RWPE2 (cell line): ENCODE results near the gene LRRC8D.
A peak's percentile ranks its signal among the peaks of the same experiment; 100 is the strongest.

Source experiments
- ATAC-seq: fragments of 200-7000 bp; cut with Tn5 transposase; 3 replicates; pipeline ENCODE4 v1.9.1; 2021; ENCODE audit warnings: low read depth
- DNase-seq: peaks from one replicate; pipeline ENCODE4 v3.0.0-alpha.2; 2020; ENCODE audit warnings: low spot score
- H3K27ac ChIP-seq: fragments of 450-650 bp; 2 replicates; pipeline ENCODE4 v1.5.1; 2017; ENCODE audit warnings: mild to moderate bottlenecking; ENCODE audit not compliant: poor library complexity, severe bottlenecking
- H3K27me3 ChIP-seq: fragments of 250-450 bp; sonication (Bioruptor Pico); 2 replicates; pipeline ENCODE4 v1.5.1; 2021; ENCODE audit warnings: mild to moderate bottlenecking, moderate library complexity; ENCODE audit not compliant: insufficient read depth, poor library complexity, severe bottlenecking
- H3K36me3 ChIP-seq: fragments of 250-450 bp; sonication (Bioruptor Pico); 2 replicates; pipeline ENCODE4 v1.5.1; 2020; ENCODE audit warnings: low read depth, mild to moderate bottlenecking, moderate library complexity
- H3K4me1 ChIP-seq: fragments of 250-450 bp; sonication (Bioruptor Pico); 2 replicates; pipeline ENCODE4 v1.5.1; 2021; ENCODE audit warnings: mild to moderate bottlenecking, moderate library complexity; ENCODE audit not compliant: insufficient read depth, poor library complexity, severe bottlenecking
- H3K4me3 ChIP-seq: fragments of 250-450 bp; sonication (Bioruptor Pico); 2 replicates; pipeline ENCODE4 v1.5.1; 2021; ENCODE audit warnings: mild to moderate bottlenecking, moderate library complexity; ENCODE audit not compliant: severe bottlenecking
- H3K9me3 ChIP-seq: fragments of 250-450 bp; sonication (Bioruptor Pico); 2 replicates; pipeline ENCODE4 v1.5.1; 2021; ENCODE audit warnings: mild to moderate bottlenecking, moderate library complexity; ENCODE audit not compliant: severe bottlenecking
- TF ChIP-seq, protein P1 (sequence below): fragments of 450-650 bp; IDR thresholded peaks from one replicate; pipeline ENCODE4 v1.5.1; 2017; ENCODE audit warnings: mild to moderate bottlenecking, moderate library complexity; ENCODE audit not compliant: poor library complexity, severe bottlenecking

LRRC8D gene

DNA sequence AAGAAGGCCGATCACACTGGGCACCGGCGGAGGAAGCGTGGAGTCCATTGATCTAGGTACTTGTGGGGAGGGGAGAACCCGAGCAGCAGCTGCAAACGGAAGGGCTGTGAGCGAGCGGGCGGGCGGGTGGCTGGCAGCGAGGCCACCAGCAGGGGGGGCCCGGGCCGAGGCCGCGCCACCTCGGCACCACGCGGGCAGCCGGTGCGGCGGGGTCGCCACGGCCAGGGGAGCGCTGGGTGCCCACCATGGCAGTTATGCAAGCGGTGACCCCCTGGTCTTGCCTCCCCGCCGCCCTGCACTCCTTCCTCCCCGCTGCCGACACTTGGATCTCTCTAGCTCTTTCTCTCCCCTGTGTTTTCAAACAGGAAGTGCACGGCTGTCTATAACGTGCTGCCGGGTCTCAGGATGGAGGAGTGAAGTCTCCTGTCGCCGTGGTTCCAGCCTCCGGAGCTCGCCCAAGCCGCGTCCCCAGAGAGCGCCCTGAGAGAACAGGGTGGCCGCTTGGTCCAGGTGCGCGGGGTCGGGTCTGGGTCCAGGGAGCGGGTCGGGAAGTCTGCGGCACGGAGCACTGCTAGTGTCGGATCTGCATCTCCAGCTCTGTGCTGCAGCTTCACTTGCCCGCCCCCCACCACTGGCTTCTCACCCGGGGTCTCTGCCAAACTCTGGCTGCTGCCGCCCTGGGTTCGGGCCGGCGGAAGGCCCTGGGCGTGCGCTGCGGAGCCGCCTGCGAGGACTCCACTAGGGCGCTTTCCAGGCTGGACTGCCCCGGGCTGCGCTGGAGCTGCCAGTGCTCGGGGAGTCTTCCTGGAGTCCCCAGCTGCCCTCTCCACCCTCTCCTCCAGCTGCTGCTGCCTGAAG lies 22.7 kb downstream of the LRRC8D start:
- H3K4me3 ChIP-seq = peak overlapping the region; percentile 63
- peak overlapping the region; percentile 59 for H3K27ac ChIP-seq
- peak; percentile 72 for DNase-seq
- TF ChIP-seq, protein P1, sequence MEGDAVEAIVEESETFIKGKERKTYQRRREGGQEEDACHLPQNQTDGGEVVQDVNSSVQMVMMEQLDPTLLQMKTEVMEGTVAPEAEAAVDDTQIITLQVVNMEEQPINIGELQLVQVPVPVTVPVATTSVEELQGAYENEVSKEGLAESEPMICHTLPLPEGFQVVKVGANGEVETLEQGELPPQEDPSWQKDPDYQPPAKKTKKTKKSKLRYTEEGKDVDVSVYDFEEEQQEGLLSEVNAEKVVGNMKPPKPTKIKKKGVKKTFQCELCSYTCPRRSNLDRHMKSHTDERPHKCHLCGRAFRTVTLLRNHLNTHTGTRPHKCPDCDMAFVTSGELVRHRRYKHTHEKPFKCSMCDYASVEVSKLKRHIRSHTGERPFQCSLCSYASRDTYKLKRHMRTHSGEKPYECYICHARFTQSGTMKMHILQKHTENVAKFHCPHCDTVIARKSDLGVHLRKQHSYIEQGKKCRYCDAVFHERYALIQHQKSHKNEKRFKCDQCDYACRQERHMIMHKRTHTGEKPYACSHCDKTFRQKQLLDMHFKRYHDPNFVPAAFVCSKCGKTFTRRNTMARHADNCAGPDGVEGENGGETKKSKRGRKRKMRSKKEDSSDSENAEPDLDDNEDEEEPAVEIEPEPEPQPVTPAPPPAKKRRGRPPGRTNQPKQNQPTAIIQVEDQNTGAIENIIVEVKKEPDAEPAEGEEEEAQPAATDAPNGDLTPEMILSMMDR = peak; percentile 85
- no peaks in the 10 kb centered on the region for H3K9me3 ChIP-seq
- peaks cover 29% of the 10 kb centered on the region for H3K36me3 ChIP-seq
- ATAC-seq = peak; percentile 83
- peaks cover 10% of the 10 kb centered on the region for H3K4me1 ChIP-seq
- H3K27me3 ChIP-seq = no peaks in the 10 kb centered on the region

DNA sequence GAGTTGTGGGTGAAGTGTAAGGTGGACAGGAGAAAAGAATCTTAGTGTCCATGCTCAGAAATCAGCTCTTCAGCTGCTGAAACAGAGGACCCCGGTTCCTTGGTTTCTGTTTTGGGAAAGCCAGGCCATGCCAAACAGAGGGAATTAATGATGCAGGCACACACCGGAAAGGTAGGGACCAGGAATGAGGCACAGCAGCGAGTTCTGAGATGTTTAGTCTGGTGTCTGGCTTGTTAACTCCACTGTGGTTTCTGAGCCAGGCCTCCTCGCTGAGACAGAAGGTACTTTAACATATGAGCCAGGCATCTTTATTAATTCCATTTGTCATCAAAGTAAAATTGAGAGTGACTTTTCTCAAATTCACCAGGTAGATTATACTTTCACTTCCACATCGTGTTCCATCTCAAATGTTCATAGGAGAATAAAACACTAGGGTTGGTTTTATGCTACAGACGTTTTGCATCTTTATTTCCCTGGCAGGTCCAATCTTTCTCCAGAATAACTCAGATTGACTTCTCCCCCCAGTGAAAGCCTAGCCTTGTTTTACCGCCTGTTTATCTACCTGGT lies 23.5 kb downstream of the LRRC8D start:
- H3K27ac ChIP-seq = peak overlapping the region; percentile 59
- peak overlapping the region; percentile 63 for H3K4me3 ChIP-seq
- peaks cover 32% of the 10 kb centered on the region for H3K36me3 ChIP-seq
- H3K9me3 ChIP-seq = no peaks in the 10 kb centered on the region
- TF ChIP-seq, protein P1 = no peak
- no peak; the same call in 2 of the 3 replicates for ATAC-seq
- H3K27me3 ChIP-seq = no peaks in the 10 kb centered on the region
- no peak for DNase-seq
- H3K4me1 ChIP-seq = peaks cover 10% of the 10 kb centered on the region

DNA sequence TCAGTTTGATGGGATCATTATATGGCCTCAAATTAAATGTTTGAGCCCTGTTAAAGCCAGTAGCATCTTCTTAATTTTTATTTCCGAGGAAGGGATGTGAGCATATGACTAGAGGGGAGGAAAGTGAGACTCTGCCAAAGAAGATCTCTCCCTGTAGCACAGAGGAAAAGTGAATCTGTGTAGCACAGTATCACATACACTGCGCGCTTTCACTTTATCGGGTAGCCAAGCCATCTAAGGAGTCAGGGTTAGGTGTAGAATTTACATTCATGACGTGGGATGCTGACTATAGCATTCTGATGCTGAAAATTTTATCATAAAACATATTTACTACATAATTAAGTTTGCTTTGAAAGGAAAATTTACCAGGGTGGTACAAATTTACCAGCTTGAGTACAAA lies 24.0 kb downstream of the LRRC8D start:
- ATAC-seq (no peak), DNase-seq (no peak)
- Histone ChIP-seq H3K9me3 (no peaks in the 10 kb centered on the region), H3K4me3 (no peak overlapping the region), H3K36me3 (peaks cover 32% of the 10 kb centered on the region), H3K4me1 (peaks cover 10% of the 10 kb centered on the region), H3K27me3 (no peaks in the 10 kb centered on the region), H3K27ac (peak overlapping the region; percentile 59)
- TF ChIP-seq, protein P1 = no peak

DNA sequence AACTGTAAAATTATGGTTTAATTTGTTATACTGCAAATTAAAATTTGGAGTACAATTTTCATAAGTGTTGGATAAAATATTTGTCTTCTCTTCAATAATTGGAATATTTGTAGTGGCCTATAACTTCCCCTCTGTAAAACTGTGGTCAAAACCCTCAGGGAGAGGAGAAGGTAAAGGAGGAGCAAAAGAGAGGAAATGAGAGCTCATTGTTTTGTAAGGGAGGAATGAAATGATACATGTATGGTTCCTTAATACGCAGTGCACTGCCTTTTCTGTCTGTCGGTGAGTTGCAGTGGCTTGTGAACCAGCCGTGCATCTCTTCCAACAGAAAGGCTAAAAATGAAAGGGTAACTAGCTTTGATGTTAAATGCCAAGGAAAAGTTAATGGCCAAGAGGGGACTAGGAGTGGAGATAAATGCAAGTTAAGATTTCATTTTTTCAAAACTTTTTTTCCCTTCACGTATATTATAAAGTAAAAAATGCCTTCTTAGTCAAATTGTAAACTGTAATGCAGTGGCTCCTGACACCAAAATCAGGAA lies 26.4 kb downstream of the LRRC8D start:
- no peaks in the 10 kb centered on the region for H3K9me3 ChIP-seq
- H3K27me3 ChIP-seq = no peaks in the 10 kb centered on the region
- H3K36me3 ChIP-seq = peaks cover 36% of the 10 kb centered on the region
- H3K4me1 ChIP-seq = peaks cover 8% of the 10 kb centered on the region
- ATAC-seq (no peak), DNase-seq (no peak)
- TF ChIP-seq, protein P1 = no peak
- no peak overlapping the region for H3K27ac ChIP-seq
- H3K4me3 ChIP-seq = no peak overlapping the region
